Nephron (organoid): ENCODE measurements around the gene ABCC11.

Experiments used
- H3K27ac Mint-ChIP-seq, 3 experiments: 2 replicates each; pipeline ENCODE4 v1.8.0; 2020; ENCODE audit warnings: mixed read lengths in 3 of 3, mild to moderate bottlenecking in 2 of 3, moderate library complexity in 1 of 3
- H3K27me3 Mint-ChIP-seq: 2 replicates; pipeline ENCODE4 v1.8.0; 2021; ENCODE audit warnings: low read depth, mild to moderate bottlenecking, moderate library complexity, mixed read lengths
- H3K36me3 Mint-ChIP-seq: 2 replicates; pipeline ENCODE4 v1.8.0; 2020; ENCODE audit warnings: low read depth, mixed read lengths
- H3K4me1 Mint-ChIP-seq: 2 replicates; pipeline ENCODE4 v1.8.0; 2020; ENCODE audit warnings: mixed read lengths
- H3K4me3 Mint-ChIP-seq, 3 experiments: 2 replicates each; pipeline ENCODE4 v1.8.0; 2020; ENCODE audit warnings: mild to moderate bottlenecking in 3 of 3, mixed read lengths in 3 of 3, moderate library complexity in 2 of 3
- H3K9me3 Mint-ChIP-seq: 2 replicates; pipeline ENCODE4 v1.8.0; 2020; ENCODE audit warnings: mixed read lengths
- CTCF ChIP-seq, 3 experiments: fragments of 200-600 bp; sonication (generic); IDR thresholded peaks; one replicate each; pipeline ENCODE4 v1.5.0; 2021; ENCODE audit warnings: antibody characterized with exemption in 3 of 3; ENCODE audit not compliant: unreplicated experiment in 3 of 3

Gene ABCC11

GRCh38 chr16:48152226-48152625 is 95.1 kb downstream of the ABCC11 start:
- Mint-ChIP-seq H3K27ac (no peak overlapping the region), H3K27me3 (peaks cover 29% of the 10 kb centered on the region), H3K4me3 (no peak overlapping the region), H3K36me3 (no peaks in the 10 kb centered on the region), H3K4me1 (no peaks in the 10 kb centered on the region), H3K9me3 (peaks cover 3% of the 10 kb centered on the region)
- TF ChIP-seq CTCF (IDR thresholded peaks at IDR 0.05; ENCODE audit: unreplicated experiment in 3 of 3): no peak

DNA sequence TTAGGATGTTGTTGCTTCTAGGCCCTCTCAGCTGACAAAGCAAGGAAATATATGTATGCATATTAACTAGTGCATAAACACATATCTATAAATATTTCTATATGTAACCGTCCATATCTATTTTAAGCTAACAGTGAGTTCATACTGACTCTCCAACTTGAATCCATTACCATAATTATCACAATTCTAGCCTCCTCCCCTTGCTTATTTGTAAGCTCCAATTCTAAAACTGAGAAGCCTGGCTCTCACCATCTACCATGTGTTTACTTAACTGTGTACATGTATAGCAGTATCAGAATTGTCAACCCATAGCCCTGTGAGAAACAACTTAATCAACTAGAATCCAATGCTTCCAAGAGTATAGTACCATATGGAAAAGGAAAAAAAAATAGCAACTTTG is 96.6 kb downstream of the ABCC11 start:
- no peak overlapping the region for H3K4me3 Mint-ChIP-seq
- H3K9me3 Mint-ChIP-seq: peaks cover 3% of the 10 kb centered on the region
- no peaks in the 10 kb centered on the region for H3K4me1 Mint-ChIP-seq
- no peak overlapping the region for H3K27ac Mint-ChIP-seq
- H3K36me3 Mint-ChIP-seq: no peaks in the 10 kb centered on the region
- no peak for TF ChIP-seq CTCF (IDR thresholded peaks at IDR 0.05; ENCODE audit: unreplicated experiment in 3 of 3)
- peaks cover 31% of the 10 kb centered on the region for H3K27me3 Mint-ChIP-seq

GRCh38 chr16:48146710-48147109 is 100.6 kb downstream of the ABCC11 start:
- TF ChIP-seq CTCF (IDR thresholded peaks at IDR 0.05; ENCODE audit: unreplicated experiment in 3 of 3): no peak
- peaks cover 3% of the 10 kb centered on the region for H3K9me3 Mint-ChIP-seq

GRCh38 chr16:48146131-48146530 is 101.2 kb downstream of the ABCC11 start:
- H3K4me3 Mint-ChIP-seq: no peak overlapping the region
- H3K9me3 Mint-ChIP-seq: peaks cover 3% of the 10 kb centered on the region
- peaks cover 11% of the 10 kb centered on the region for H3K27me3 Mint-ChIP-seq
- no peak overlapping the region for H3K27ac Mint-ChIP-seq
- H3K36me3 Mint-ChIP-seq: no peaks in the 10 kb centered on the region
- H3K4me1 Mint-ChIP-seq: no peaks in the 10 kb centered on the region
- no peak for TF ChIP-seq CTCF (IDR thresholded peaks at IDR 0.05; ENCODE audit: unreplicated experiment in 3 of 3)

More at GRCh38 chr16:48146710-48147109, 100.6 kb downstream of the ABCC11 start:
- H3K4me1 Mint-ChIP-seq: no peaks in the 10 kb centered on the region
- H3K27ac Mint-ChIP-seq: no peak overlapping the region
- peaks cover 11% of the 10 kb centered on the region for H3K27me3 Mint-ChIP-seq
- no peaks in the 10 kb centered on the region for H3K36me3 Mint-ChIP-seq
- H3K4me3 Mint-ChIP-seq: no peak overlapping the region

DNA sequence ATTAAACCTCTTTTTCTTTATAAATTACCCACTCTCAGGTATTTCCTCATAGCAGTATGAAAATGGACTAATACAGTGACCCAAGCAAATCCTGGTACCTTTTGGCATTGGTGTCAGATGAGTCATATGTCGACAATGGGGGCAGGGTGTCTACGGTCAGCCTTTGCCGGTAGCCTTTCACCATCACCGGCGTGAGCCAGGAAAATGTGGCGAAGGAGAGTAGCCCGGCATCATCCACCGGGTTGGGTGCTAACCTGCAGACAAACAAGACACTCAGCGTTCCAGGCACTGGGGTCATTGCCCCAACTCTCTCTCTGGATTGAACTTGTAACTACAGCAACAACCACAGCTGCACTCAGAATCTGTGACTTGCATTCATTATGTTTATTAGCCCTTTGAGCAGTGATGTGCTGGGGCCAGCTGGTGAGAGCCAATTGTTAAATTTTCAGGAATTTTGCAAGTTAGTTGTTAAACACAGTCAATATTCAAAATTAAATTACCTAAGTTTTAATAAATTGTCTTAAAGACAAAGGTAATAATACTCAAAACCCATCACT is 103.4 kb downstream of the ABCC11 start:
- no peak for TF ChIP-seq CTCF (IDR thresholded peaks at IDR 0.05; ENCODE audit: unreplicated experiment in 3 of 3)
- Mint-ChIP-seq H3K4me1 (no peaks in the 10 kb centered on the region), H3K36me3 (no peaks in the 10 kb centered on the region), H3K27me3 (peaks cover 11% of the 10 kb centered on the region), H3K27ac (no peak overlapping the region), H3K4me3 (no peak overlapping the region), H3K9me3 (no peaks in the 10 kb centered on the region)

- no peak for TF ChIP-seq CTCF (IDR thresholded peaks at IDR 0.05; ENCODE audit: unreplicated experiment in 3 of 3)
- Mint-ChIP-seq H3K4me1 (peaks cover 6% of the 10 kb centered on the region), H3K36me3 (no peaks in the 10 kb centered on the region), H3K9me3 (no peaks in the 10 kb centered on the region), H3K27ac (no peak overlapping the region), H3K27me3 (peaks cover under 1% of the 10 kb centered on the region), H3K4me3 (no peak overlapping the region)
Measured at GRCh38 chr16:48140821-48141220, 106.5 kb downstream of the ABCC11 start.
